Measurements from ENCODE around the gene HORMAD1.
"Not testable (repeated sequence)": the region's sequence is repeated elsewhere in the genome, so short reads cannot be mapped to it uniquely, and the experiment has no call there.

Gene HORMAD1

DNA sequence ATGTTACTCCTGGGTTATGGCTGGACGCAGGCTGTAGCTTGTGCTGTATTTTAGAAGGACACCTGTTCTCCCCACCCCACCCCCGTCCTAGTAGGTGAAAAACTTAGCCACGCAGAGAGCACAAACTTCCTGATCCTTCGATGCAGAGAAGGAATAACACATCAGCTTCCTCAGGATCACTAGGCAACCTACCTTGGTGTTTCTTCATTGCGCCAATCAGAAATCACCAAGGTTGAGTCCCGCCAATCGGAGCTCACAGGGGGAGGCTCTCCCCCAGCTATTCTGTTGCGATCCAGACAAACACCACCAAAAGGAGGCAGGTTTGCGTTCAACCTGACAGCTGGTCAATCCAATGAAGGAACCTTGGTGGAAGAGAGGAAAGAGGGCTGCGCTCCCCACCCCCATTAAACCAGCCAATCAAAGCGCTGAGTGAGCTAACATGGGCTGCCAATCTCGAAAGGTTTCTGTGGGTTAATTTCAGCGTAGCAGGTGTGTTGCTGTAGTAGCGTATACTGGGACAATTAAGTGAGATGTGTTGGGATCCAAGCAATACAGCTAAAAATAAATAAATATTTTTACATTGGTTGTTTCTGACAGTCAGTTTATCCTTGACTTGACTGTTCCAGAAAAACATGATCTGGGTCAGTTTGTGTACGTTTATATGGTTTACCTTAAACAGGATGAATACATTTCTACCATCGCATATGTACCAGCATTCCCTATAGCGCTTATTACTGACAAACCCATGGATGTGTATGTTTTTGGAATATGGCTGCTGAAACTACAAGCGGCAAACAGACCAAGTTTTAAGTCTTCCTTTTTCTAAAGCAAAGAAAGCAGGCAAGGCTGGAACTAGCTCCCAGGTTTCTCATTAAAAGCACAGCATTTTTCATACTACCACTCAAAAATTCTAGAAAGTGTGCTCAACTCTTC lies 23.4 kb downstream of the HORMAD1 start, which contains the start of gene GOLPH3L:
Gene GOLPH3L, minus strand, starts transcription at position 160 of the 933 bp plus-strand sequence. CDS start 2,316 bp downstream, outside the sequence.
- DNase-seq, result peak; percentile 99

GRCh38 chr1:150696590-150696989 lies 24.1 kb downstream of the HORMAD1 start:
- no peak for DNase-seq

GRCh38 chr1:150696162-150696561 lies 24.5 kb downstream of the HORMAD1 start:
- no peak for DNase-seq

- DNase-seq, result no peak
Measured at GRCh38 chr1:150695561-150695960, 25.1 kb downstream of the HORMAD1 start.

DNA sequence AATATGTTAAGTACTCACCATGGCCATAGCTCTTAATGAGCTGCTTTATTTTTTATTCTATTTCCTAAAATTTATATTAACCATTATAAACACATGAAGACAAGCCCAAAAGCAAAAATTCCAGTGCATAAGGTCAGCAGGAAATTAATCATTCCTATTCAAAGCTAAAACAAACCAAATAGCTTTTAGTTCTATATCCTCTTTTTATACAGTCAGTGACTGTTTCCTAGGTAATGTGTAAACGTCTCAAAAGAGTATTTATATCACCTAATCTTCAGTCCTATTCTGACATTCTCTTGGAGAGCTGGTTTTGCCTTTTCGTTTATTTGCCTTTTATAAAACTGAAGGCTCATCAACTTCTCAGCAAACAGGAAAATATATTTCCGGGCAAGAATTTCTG lies 28.0 kb downstream of the HORMAD1 start:
- no peak for DNase-seq

DNA sequence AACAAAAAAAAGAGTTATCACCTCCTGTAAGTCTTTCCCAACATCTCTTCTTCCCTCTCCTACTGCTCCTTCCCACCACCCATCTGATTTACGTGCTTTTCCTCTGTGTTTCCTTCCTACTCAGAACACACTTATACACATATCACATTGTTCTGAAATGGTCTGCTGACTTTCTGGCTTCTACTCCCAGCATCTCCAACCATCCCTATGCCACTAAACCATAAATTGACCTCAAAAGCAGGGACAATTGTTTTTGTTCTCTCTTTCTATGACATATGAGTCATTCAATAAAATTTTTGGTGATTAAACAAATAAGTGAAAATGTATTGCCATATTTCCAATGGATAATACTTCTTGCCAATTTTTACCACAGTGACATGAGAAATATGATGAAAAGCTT lies 31.9 kb downstream of the HORMAD1 start:
- DNase-seq, result no peak

- no peak for DNase-seq
Measured at GRCh38 chr1:150686275-150686674, 34.4 kb downstream of the HORMAD1 start.

GRCh38 chr1:150683914-150684313 lies 36.8 kb downstream of the HORMAD1 start:
- no peak for DNase-seq

- DNase-seq, result no peak
Measured at GRCh38 chr1:150678988-150679387, 41.7 kb downstream of the HORMAD1 start.

DNA sequence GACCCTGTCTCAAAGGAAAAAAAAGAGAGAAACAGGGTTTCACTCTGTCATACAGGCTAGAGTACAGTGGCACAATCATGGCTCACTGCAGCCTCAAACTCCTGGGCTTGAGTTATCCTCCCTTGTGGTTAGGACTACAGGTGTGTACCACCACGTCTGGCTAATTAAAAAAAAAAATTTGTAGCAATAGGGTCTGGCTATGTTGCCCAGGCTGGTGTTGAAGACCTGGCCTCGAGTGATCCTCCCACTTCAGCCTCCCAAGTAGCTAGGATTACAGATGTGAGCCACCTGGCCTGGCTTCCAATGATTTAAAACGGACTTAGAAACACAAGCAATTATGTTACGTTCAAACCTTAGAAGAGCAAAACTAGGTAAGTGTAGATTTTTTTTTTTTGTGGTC lies 45.8 kb downstream of the HORMAD1 start:
- no peak for DNase-seq

DNA sequence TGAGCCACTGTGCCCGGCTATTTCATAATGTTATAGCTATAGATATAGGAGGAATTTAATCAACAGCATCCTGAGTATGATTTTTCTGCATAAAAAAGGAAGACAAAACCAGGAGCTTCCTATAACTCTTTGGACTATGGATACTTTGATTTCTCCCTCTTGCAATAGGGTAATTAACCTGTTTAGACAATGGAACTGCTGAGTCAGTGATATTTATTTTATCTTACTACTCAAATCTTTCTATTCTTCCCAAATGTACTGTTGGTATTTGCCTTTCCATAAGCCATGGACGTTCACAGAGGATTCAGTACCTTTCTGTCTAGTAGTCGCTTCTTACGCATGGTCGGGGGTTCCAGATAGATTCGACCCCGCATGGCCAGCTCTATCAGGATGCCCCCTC lies 57.4 kb downstream of the HORMAD1 start:
- DNase-seq, result no peak

- no peak for DNase-seq
Measured at GRCh38 chr1:150662811-150663210, 57.9 kb downstream of the HORMAD1 start.

GRCh38 chr1:150661156-150661555 lies 59.5 kb downstream of the HORMAD1 start:
- DNase-seq, result no peak

- no peak for DNase-seq
Measured at GRCh38 chr1:150660584-150660983, 60.1 kb downstream of the HORMAD1 start.

DNA sequence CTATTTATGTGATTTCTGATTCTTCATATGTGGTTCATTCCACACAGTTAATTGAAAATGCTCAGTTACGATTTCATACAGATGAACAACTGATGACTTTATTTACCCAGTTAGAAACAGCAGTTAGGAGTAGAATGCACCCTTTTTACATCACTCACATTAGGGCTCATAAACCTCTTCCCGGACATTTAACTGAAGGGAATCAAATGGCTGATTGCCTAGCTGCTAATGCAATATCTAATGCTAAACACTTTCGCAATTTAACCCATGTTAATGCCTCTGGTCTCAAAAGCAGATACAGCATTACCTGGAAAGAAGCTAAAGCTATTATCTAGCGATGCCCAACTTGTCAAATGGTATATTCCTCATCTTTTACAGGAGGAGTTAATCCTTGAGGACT lies 63.6 kb downstream of the HORMAD1 start:
- not testable (repeated sequence) for DNase-seq

DNA sequence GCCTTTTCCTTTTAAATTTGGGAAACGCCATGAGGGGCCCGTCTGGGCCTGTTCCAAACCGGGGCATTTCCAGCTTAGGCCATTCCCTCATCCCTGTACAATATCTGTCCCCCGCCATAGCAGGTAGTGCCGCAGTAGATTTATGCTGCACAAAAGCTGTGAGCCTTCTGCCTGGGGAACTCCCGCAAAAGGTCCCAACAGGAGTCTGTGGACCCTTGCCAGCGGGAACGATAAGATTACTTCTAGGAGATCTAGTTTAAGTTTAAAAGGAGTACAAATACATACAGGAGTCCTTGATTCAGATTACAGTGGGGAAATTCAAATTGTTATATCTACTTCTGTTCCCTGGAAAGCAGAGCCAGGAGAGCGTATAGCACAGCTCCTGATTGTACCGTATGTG lies 66.1 kb downstream of the HORMAD1 start:
- DNase-seq, result not testable (repeated sequence)

DNA sequence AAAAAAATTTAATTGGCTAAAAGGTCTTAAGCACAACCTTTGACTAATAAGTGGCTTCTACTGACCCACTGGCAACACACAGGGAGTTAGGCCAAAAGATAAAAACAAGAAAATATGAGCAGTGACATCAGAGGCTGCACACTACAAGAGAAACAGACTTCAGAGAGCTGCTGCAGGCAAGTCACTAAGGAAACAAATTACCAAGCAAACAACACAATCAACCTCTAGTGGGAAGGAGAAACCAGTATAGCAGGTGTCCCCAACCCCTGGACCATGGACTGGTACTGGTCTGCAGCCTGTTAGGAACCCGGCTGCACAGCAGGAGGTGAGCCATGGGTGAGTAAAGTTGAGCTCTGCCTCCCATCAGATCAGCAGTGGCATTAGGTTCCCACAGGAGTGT lies 70.5 kb downstream of the HORMAD1 start:
- peak; percentile 57 for DNase-seq

DNA sequence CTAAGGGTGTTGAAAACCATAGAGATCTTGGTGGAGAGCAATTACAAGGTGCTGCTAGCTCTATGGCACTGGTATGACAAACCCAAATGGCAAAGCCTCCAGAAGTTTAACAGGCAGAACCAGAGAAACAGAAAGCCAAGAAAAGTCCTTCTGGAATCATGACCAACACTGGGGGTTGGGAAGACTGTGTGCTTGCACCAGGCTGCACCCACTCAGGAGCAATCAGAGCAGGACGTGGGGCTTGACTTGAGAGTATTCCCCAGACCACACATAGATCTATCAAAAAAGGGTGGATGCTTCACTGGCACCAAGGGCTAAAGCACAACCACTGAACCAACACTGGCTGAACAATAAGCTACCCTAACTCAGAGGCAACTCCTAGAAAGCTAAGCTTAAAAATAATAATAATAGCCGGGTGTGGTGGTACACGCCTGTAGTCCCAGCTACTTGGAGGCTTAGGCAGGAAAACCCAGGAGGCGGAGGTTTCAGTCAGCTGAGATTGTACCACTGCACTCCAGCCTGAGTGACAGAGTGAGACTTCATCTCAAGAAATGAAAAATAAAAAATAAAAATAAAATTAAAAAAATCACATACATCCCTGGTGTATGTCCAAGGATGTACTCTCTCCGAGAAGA lies 71.1 kb downstream of the HORMAD1 start:
- no peak for DNase-seq

Measured in islet precursor cell (in vitro differentiated cells).